OCI-LY7 (cell line): ENCODE data around the gene ANAPC5. TPM values are rescaled to one million over a fixed set of nuclear protein-coding genes. Genes with fewer than 3 reads are reported as not detected.

ENCODE experiments used
- BruUV-seq: library from RNA; stranded (reverse); fragments of 400-500 nt; replicated peaks from 2 replicates; lab custom pipeline; 2021; lab: Mats Ljungman, UMichigan
- CTCF ChIA-PET: fragments of 300-600 bp; sonication (Branson Sonifier 250); formaldehyde crosslinking; loops from one replicate; lab custom pipeline; 2022; ENCODE audit warnings: antibody characterized with exemption; ENCODE audit not compliant: unreplicated experiment; lab: Charles Lee
- POLR2A ChIA-PET: fragments of 300-600 bp; sonication (Branson Sonifier 250); formaldehyde crosslinking; loops from one replicate; lab custom pipeline; 2022; ENCODE audit warnings: antibody characterized with exemption; lab: Charles Lee
- DNase-seq: peaks from one replicate; pipeline ENCODE4 v3.0.0-alpha.2; 2015; ENCODE audit warnings: low spot score
- H2AFZ ChIP-seq: fragments of 200-600 bp; sonication (generic), shearing (Covaris generic); 2 replicates; pipeline ENCODE4 v1.6.1; 2014; ENCODE audit warnings: mild to moderate bottlenecking, antibody characterized with exemption, low read length, moderate library complexity
- H3K27ac ChIP-seq: fragments of 200-600 bp; sonication (generic); 2 replicates; pipeline ENCODE4 v1.5.1; 2014; ENCODE audit warnings: mixed run types, low read depth, mild to moderate bottlenecking, moderate library complexity, low read length, inconsistent platforms; ENCODE audit not compliant: poor library complexity, severe bottlenecking
- H3K36me3 ChIP-seq: fragments of 200-600 bp; sonication (generic); 2 replicates; pipeline ENCODE4 v1.6.1; 2014; ENCODE audit warnings: mild to moderate bottlenecking, antibody characterized with exemption, low read length, moderate library complexity, mixed read lengths; ENCODE audit not compliant: insufficient read depth
- H3K4me1 ChIP-seq: fragments of 200-600 bp; sonication (generic); 2 replicates; pipeline ENCODE4 v1.5.1; 2014; ENCODE audit warnings: mild to moderate bottlenecking, low read length; ENCODE audit not compliant: insufficient read depth, poor library complexity, severe bottlenecking
- H3K4me2 ChIP-seq: fragments of 200-600 bp; sonication (generic); 2 replicates; pipeline ENCODE4 v1.6.1; 2014; ENCODE audit warnings: mild to moderate bottlenecking, low read length
- H3K4me3 ChIP-seq: fragments of 200-600 bp; sonication (generic); 2 replicates; pipeline ENCODE4 v1.5.1; 2014; ENCODE audit warnings: mild to moderate bottlenecking, low read depth, low read length; ENCODE audit not compliant: poor library complexity, severe bottlenecking
- H3K79me2 ChIP-seq: fragments of 200-600 bp; sonication (generic); 2 replicates; pipeline ENCODE4 v1.6.1; 2016; ENCODE audit warnings: low read depth, mild to moderate bottlenecking, low read length, moderate library complexity, mixed read lengths; ENCODE audit not compliant: insufficient read depth
- H3K9me2 ChIP-seq: fragments of 200-600 bp; sonication (generic); 2 replicates; pipeline ENCODE4 v1.6.1; 2016; ENCODE audit warnings: mild to moderate bottlenecking, low read length, mixed read lengths; ENCODE audit not compliant: insufficient read depth
- H3K9me3 ChIP-seq: fragments of 200-600 bp; sonication (generic); 2 replicates; pipeline ENCODE4 v1.6.1; 2014; ENCODE audit warnings: mild to moderate bottlenecking, mixed run types, low read length, mixed read lengths
- H4K20me1 ChIP-seq: fragments of 200-600 bp; sonication (generic); 2 replicates; pipeline ENCODE4 v1.6.1; 2014; ENCODE audit warnings: mild to moderate bottlenecking, antibody characterized with exemption, low read length, moderate library complexity, mixed read lengths; ENCODE audit not compliant: insufficient read depth
- CTCF ChIP-seq: fragments of 200-600 bp; sonication (generic); conservative IDR thresholded peaks from 2 replicates; pipeline ENCODE4 v1.5.1; 2014; ENCODE audit warnings: mild to moderate bottlenecking, antibody characterized with exemption, low read length, moderate library complexity, mixed read lengths
- EZH2phosphoT487 ChIP-seq: fragments of 200-600 bp; sonication (generic); IDR thresholded peaks from 2 replicates; pipeline ENCODE4 v1.6.1; 2018; ENCODE audit warnings: low read depth, borderline replicate concordance, mild to moderate bottlenecking, mixed run types, antibody characterized with exemption, low read length, moderate library complexity, mixed read lengths
- intact Hi-C: fragments of 100-400 bp; cut with micrococcal nuclease; formaldehyde crosslinking; loops from one replicate; pipeline ENCODE4 v1.10.0; 2022; ENCODE audit not compliant: unreplicated experiment
- total RNA-seq, 2 experiments: library from RNA; depleted of rRNA in 1 of 2; stranded (reverse); fragments of >200 nt in 1 of 2; shearing (Covaris generic) in 1 of 2; gene quantifications; 2 replicates each; pipeline ENCODE4 v1.2.3, GENCODE V29; 2014 to 2022

ANAPC5 gene
- total RNA-seq, 2 experiments from 2014 or later, result 186 to 217 TPM

- no peak overlapping the region for H3K4me2 ChIP-seq
- no peak overlapping the region for H3K27ac ChIP-seq
- intact Hi-C loops, result no loop called here
- POLR2A ChIA-PET, result interaction anchor here (0.7 to 1.8 kb wide), 3 partner anchors 9 to 19 kb away, joined by 3 to 8 read pairs (median 5); partner anchors contain the start of gene CAMKK2
- peaks cover 16% of the 10 kb centered on the region for H3K4me1 ChIP-seq
- CTCF ChIA-PET, result no interaction called here
- no peaks in the 10 kb centered on the region for H3K9me2 ChIP-seq
- peaks cover 17% of the 10 kb centered on the region; the same call in 1 of the 2 replicates for H3K36me3 ChIP-seq
- H3K4me3 ChIP-seq, result no peak overlapping the region
- H2AFZ ChIP-seq, result no peak overlapping the region
- H4K20me1 ChIP-seq, result no peaks in the 10 kb centered on the region; the same call in 1 of the 2 replicates
- no TSS peak for BruUV-seq
- no peaks in the 10 kb centered on the region for H3K9me3 ChIP-seq
- DNase-seq, result no peak
- no peaks in the 10 kb centered on the region for H3K79me2 ChIP-seq
- TF ChIP-seq EZH2phosphoT487 (no peak), CTCF (no peak)
These were observed 64.8 kb downstream of the ANAPC5 start for GRCh38 chr12:121287267-121287954.

- Histone ChIP-seq H3K27ac (no peak overlapping the region), H4K20me1 (no peaks in the 10 kb centered on the region)
- CTCF ChIA-PET, result no interaction called here
These were observed 66.4 kb downstream of the ANAPC5 start for GRCh38 chr12:121285856-121286255.

More at GRCh38 chr12:121285856-121286255, 66.4 kb downstream of the ANAPC5 start:
- H3K4me3 ChIP-seq, result no peak overlapping the region
- TF ChIP-seq CTCF (no peak), EZH2phosphoT487 (no peak)
- peaks cover 13% of the 10 kb centered on the region for H3K4me1 ChIP-seq
- H3K36me3 ChIP-seq, result peaks cover 5% of the 10 kb centered on the region; the same call in 1 of the 2 replicates
- H3K9me2 ChIP-seq, result no peaks in the 10 kb centered on the region
- H3K9me3 ChIP-seq, result no peaks in the 10 kb centered on the region
- POLR2A ChIA-PET, result interaction anchor here (0.6 to 0.8 kb wide), 2 partner anchors 15 to 263 kb away, joined by 3 to 4 read pairs; no protein-coding TSS in a partner anchor
- no peak for DNase-seq
- no peaks in the 10 kb centered on the region for H3K79me2 ChIP-seq
- intact Hi-C loops, result no loop called here
- BruUV-seq, result no TSS peak
- H3K4me2 ChIP-seq, result no peak overlapping the region
- H2AFZ ChIP-seq, result no peak overlapping the region
